HG02571 (cell line): Measurements from ENCODE around the gene TMEM117.
"Not testable (repeated sequence)": the region's sequence is repeated elsewhere in the genome, so short reads cannot be mapped to it uniquely, and the experiment has no call there.

Experiments
- ATAC-seq: cut with Tn5 transposase; IDR thresholded peaks from one replicate; pipeline ENCODE4 v1.9.1; 2021; ENCODE audit warnings: mild to moderate bottlenecking, moderate library complexity; ENCODE audit not compliant: unreplicated experiment

Gene TMEM117

DNA sequence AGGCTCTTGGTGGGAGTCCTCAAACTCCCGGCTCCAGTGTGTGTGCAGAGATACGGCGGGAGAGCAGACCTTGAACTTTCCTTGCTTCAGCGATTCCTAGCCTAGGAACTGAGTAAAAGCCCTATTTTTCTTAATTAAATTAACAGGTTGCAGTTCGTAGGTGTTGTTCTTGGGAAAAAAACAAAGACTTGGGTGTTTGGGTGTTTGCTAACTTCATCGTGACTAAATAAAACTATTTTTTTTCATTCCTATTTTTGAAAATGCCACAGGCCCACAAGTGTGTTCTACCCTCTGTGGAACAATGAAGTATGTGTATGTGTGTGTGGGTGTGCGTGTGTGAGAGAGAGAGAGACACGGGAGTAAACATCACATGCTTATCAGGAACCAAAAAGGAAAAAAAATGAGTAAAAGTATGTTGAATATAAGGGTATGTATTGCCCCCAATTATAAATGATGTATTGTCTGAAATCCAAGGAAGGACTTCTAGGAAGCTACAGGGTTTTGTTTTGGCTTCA, 651 bp downstream of the TMEM117 start:
- peak; percentile 23 for ATAC-seq

DNA sequence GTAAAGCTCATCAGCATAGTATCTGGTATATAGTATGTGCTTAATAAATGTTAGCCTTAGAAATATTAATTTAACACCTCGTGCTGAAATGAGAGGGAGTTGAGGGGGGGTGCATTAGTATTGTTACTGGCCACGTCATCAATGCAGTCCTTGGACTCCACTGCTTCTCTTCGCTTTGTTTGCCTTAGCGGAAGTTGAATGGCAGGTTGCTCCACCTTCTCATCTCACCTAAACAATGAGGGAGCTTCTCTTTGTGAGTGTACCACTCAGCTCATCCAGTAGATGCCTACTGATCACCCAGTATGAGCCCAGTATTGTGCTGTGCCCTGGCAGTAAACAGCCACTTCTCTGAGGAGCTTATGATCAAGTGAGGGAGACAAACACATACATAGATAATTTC, 4.5 kb downstream of the TMEM117 start:
- ATAC-seq, result no peak

GRCh38 chr12:43841253-43841652, 5.4 kb downstream of the TMEM117 start:
- ATAC-seq, result no peak

- ATAC-seq, result no peak
These were observed 6.4 kb downstream of the TMEM117 start for GRCh38 chr12:43842259-43842658.

DNA sequence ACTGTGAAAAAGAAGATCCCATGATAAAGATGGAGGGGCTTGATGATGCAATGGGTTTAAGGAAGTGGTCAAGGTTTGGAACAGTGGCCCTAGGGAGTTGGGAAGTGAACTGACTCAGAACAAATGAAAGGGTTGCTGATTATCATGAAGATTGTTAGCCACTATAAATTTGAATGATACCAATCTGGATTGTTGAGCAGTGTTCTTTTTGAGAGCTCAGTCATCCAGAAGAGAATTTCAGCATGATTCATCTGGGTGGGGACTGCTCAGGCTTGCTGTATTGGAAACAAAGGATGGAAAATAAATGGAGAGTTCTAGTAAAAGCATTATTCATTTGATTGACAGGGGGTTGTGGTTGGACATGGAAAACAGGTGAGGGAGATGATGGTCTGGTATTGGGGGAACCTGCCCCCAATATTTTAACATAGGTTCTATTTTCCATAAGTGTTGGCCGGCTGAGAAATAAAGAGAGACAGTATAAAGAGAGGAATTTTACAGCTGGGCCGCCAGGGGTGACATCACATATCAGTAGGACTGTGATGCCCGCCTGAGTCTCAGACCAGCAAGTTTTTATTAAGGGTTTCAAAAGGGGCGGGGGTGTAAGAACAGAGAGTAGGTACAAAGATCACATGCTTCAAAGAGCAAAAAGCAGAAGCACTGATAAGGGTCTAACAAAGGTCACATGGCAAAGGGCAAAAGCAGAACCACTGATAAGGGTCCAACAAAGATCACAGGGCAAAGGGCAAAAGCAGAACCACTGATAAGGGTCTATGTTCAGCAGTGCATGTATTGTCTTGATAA, 11.7 kb downstream of the TMEM117 start:
- not testable (repeated sequence) for ATAC-seq

GRCh38 chr12:43848226-43848507, 12.3 kb downstream of the TMEM117 start:
- ATAC-seq, result no peak

DNA sequence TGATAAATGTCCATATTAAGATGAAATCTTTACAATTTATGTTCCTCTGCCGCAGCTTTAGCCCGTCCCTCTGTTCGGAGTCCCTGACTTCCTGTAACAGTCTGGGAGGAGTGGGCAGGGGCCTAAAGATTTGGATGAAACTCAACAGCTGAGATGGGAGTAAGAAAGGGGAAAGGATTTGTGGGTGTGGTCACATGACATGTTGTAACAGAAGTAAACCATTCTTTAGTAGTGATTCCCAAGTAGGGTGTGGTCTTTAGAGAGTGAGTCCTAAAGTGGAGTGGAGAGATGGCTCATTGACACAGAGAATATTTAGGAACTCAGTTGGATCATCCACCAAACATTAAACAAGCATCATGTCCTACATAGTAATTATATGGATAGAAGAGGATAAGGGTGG, 12.9 kb downstream of the TMEM117 start:
- ATAC-seq, result no peak

DNA sequence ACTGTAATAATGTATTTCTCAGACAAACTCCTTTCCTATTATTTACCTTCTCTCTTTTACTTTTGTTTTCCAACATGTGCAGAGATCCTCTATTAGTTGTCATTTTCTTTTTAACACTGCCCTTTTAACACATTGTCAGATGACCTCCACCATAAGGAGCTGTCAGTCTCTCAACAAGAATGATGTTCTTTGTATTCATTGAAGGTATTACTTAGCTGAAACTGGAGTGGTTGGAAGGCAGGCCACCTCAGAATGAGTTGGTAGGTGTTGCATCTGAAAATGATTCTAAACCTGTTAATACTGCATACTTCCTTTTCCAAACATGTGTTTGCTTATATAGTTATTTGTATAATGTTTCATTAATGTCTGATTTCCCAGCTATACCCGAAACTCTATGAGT, 16.9 kb downstream of the TMEM117 start:
- no peak for ATAC-seq

GRCh38 chr12:43856972-43857371, 21.1 kb downstream of the TMEM117 start:
- no peak for ATAC-seq

- ATAC-seq, result no peak
These were observed 22.2 kb downstream of the TMEM117 start for GRCh38 chr12:43858096-43858495.

DNA sequence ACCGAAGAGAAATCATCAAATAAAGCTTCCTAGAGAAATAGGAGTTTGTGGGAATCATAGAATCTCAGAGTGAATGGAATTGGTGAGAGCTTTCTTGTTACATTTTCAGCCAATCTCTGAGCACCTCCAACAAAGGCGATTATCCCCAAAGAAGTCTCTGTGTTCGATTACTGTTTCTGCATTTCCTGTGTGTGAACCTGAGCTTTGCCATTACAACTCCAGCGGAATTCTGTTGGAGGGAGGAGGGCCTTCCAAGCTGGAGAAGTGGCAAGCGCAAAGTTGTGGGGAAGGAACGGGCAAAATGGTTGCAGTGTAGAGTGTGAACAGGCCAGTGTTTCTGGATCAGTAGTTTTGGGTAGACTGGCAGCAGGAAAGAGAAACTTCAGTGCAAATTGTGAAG, 23.1 kb downstream of the TMEM117 start:
- no peak for ATAC-seq

DNA sequence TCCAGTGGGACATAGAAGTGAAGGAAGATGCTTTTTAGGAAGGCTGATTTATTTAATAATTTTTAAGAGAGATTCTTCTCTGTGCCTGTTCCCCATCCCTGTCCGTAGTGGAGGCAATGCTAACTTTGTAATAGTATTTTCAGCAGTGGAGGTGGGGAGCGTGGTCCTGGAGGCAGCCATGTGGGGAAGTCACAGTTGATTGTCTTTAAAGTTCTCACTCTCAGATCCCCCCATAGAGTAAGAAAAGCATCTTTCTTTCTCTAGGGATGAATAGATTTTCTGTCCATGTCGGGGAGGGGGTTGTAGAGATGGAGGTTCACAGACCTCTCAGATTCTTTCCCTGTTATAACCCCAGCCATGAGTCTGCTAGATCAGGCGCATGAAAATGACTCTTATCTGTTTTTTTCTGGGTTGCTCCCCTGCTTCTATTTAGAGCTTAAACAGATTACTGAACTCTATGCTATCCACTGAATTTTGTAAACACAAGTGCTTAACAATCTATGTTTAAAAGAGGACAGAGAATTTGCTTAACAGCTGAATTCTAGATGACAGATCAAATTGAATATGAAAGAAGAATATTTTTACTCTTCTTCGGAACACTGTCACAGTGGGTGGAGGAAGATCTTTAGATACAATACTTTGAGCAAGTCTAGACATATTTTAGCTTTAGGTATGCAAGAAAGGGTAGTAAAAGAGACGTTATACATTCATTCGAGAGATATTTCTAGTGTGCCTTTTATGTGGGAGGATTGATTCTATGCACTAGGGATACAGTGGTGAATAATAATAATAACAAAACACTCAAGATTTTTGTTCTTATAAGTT, 25.3 kb downstream of the TMEM117 start:
- no peak for ATAC-seq

GRCh38 chr12:43861840-43862150, 25.9 kb downstream of the TMEM117 start:
- no peak for ATAC-seq

- ATAC-seq, result no peak
These were observed 28.0 kb downstream of the TMEM117 start for GRCh38 chr12:43863770-43864366.

GRCh38 chr12:43864557-43864956, 28.7 kb downstream of the TMEM117 start:
- ATAC-seq, result not testable (repeated sequence)

GRCh38 chr12:43869184-43869583, 33.3 kb downstream of the TMEM117 start:
- no peak for ATAC-seq

GRCh38 chr12:43869765-43870164, 33.9 kb downstream of the TMEM117 start:
- ATAC-seq, result not testable (repeated sequence)

DNA sequence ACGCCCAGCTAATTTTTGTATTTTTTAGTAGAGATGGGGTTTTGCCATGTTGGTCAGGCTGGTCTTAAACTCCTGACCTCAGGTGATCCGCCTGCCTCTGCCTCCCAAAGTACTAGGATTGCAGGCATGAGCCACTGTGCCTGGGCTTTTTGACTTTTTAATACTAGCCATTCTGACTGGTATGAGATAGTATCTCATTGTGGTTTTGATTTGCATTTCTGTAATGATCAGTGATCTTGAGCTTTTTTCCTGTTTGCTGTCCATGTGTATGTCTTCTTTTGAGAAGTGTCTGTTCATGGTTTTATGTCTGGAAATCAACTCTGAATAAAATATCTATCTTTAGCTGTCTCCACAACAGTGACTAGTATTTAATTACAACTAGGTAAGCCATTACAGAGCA, 35.4 kb downstream of the TMEM117 start:
- not testable (repeated sequence) for ATAC-seq

DNA sequence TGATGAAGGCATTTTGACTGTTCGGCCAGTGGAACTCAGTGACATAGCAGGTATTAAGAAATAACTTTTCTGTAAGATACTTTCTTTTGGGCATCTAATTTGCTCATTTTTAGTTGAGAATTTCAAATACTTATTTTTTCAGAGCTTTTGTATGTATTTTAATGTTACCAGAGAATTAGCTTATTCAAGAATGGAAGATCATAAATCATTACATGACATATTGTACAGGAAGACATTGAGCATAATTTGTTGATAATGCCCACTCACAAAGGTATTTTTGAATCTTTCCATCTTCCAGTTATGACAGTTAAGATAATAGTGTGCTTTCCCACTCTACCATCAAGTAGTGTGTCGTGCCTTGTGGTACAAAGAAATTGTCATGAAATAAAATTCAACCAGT, 36.5 kb downstream of the TMEM117 start:
- ATAC-seq, result no peak

- ATAC-seq, result no peak
These were observed 42.2 kb downstream of the TMEM117 start for GRCh38 chr12:43878050-43878449.

GRCh38 chr12:43880547-43880946, 44.7 kb downstream of the TMEM117 start:
- ATAC-seq, result no peak
